ENCODE results near the gene GSN. TPM values are rescaled to one million over a fixed set of nuclear protein-coding genes. Genes with fewer than 3 reads are reported as not detected.
A peak's percentile ranks its signal among the peaks of the same experiment; 100 is the strongest.

The GSN gene
- total and polyA plus RNA-seq, 10 of the 15 experiments (the other 5 are each of a cell fraction or from before 2014, with no cell fraction given) = 0.66 to 9.2 (median 6.2) TPM

- no peaks in the 10 kb centered on the region for H4K20me1 ChIP-seq (ENCODE audit: control insufficient read depth, insufficient read depth)
- POLR2A ChIA-PET = interaction anchor here (0.7 kb wide), 1 partner anchor 26 kb away, joined by 6 read pairs; no protein-coding TSS in a partner anchor
- DNase-seq (ENCODE audit: low read depth, low spot score) (peak; percentile 40), FAIRE-seq (no peak), ATAC-seq (peak; percentile 99)
- in situ Hi-C loops (cut with MboI) = no loop called here
- H3K27me3 ChIP-seq (replicated peaks in 1 of 2; ENCODE audit: control insufficient read depth in 2 of 2, insufficient read depth in 2 of 2, low read length in 1 of 2) = no peaks in the 10 kb centered on the region
- no peaks in the 10 kb centered on the region for H3K36me3 ChIP-seq (ENCODE audit: control insufficient read depth in 2 of 2, insufficient read depth in 2 of 2, low read length in 1 of 2)
- H2AFZ ChIP-seq (ENCODE audit: control insufficient read depth, low read depth, low read length) = peak overlapping the region; percentile 48
- H3K9me3 ChIP-seq (replicated peaks; ENCODE audit: control insufficient read depth, insufficient read depth, low read length) = no peaks in the 10 kb centered on the region; the same call in 2 of the 3 replicates
- RAD21 ChIA-PET (ENCODE audit: unreplicated experiment) = no interaction called here
- SMC1A ChIA-PET (ENCODE audit: uncharacterized antibody, unreplicated experiment) = interaction anchor here (0.8 to 1.7 kb wide), 2 partner anchors 9 to 10 kb away, joined by 3 to 4 read pairs; no protein-coding TSS in a partner anchor
- H3K4me3 ChIP-seq = no peak overlapping the region
- no TSS peak for BruUV-seq (replicated peaks)
- peaks cover 9% of the 10 kb centered on the region for H3K4me1 ChIP-seq (ENCODE audit: control insufficient read depth, insufficient read depth, low read length)
- no peaks in the 10 kb centered on the region for H3K79me2 ChIP-seq (ENCODE audit: control insufficient read depth, insufficient read depth, low read length)
- intact Hi-C loops (cut with micrococcal nuclease; ENCODE audit: unreplicated experiment) = no loop called here
- H3K27ac ChIP-seq (ENCODE audit: control insufficient read depth, insufficient read depth) = 0 out of 2 replicates have a peak overlapping the region, but pooled peaks have one; percentile 7
- H3K9ac ChIP-seq (ENCODE audit: control insufficient read depth, insufficient read depth, low read length) = no peak overlapping the region
- H3K4me2 ChIP-seq (ENCODE audit: control insufficient read depth, insufficient read depth) = no peak overlapping the region
- WGBS (ENCODE audit: insufficient coverage, insufficient replicate concordance, low lambda C conversion rate, missing lambda C conversion rate) = 64% methylated on average over 3 of the region's 3 CpGs
- CTCF ChIA-PET = interaction anchor here (1.4 to 1.9 kb wide), 2 partner anchors 10 to 29 kb away, joined by 3 to 6 read pairs; no protein-coding TSS in a partner anchor
- TF ChIP-seq ZNF592 (IDR thresholded peaks at IDR 0.05) (no peak), FOS (IDR thresholded peaks at IDR 0.05; ENCODE audit: borderline replicate concordance, extremely low read depth, insufficient read length) (peak; percentile 17), USF1 (IDR thresholded peaks at IDR 0.05; ENCODE audit: borderline replicate concordance, extremely low read length, insufficient read depth, low read depth, low read length) (peak; percentile 71), BCLAF1 (IDR thresholded peaks at IDR 0.05) (no peak), KDM1A (IDR thresholded peaks at IDR 0.05; ENCODE audit: borderline replicate concordance) (no peak), IKZF2 (IDR thresholded peaks at IDR 0.05) (no peak), SPI1 (IDR thresholded peaks at IDR 0.05; ENCODE audit: borderline replicate concordance, insufficient read depth, low read depth, low read length) (peak; percentile 96), TARDBP (IDR thresholded peaks at IDR 0.05; ENCODE audit: borderline replicate concordance) (no peak), RELA (IDR thresholded peaks at IDR 0.05; ENCODE audit: borderline replicate concordance, partially characterized antibody) (no peak), ATF3 (IDR thresholded peaks at IDR 0.05; ENCODE audit: borderline replicate concordance, extremely low read depth, low read depth, low read length) (peak; percentile 61; the same call in 1 of the 2 replicates), BHLHE40 (IDR thresholded peaks at IDR 0.05; ENCODE audit: borderline replicate concordance in 1 of 2, low read depth in 2 of 2, low read length in 1 of 2) (no peak), USF2 (IDR thresholded peaks at IDR 0.05; ENCODE audit: borderline replicate concordance, low read depth, low read length) (peak; percentile 74)
Measured at GRCh38 chr9:121249563-121249962, 18.4 kb upstream of the GSN start.
